Stimulated activated CD8-positive, alpha-beta memory T cell treated with anti-CD3 and anti-CD28 coated beads, Interleukin-2, amount 100 ng/mL, for 48 hours (primary cell): ENCODE data around the gene TDRKH.

Experiments used
- DNase-seq, 2 donors: peaks; one replicate each; pipeline ENCODE4 v3.0.0-alpha.2; 2020; ENCODE audit warnings: low read depth in 2 of 2

Gene TDRKH

GRCh38 chr1:151790071-151790939, at the start of gene TDRKH:
TSS of gene TDRKH (minus strand) at chr1:151790500. CDS start at chr1:151783022, 7,478 bp downstream.
- peak; percentile 98 for DNase-seq

- peak; percentile 58 to 63 for DNase-seq
These were observed 49.4 kb upstream of the TDRKH start, which contains the start of gene C2CD4D for GRCh38 chr1:151839457-151840403. TSS of gene C2CD4D (minus strand) at chr1:151839820. CDS start at chr1:151838989, 831 bp downstream.

DNA sequence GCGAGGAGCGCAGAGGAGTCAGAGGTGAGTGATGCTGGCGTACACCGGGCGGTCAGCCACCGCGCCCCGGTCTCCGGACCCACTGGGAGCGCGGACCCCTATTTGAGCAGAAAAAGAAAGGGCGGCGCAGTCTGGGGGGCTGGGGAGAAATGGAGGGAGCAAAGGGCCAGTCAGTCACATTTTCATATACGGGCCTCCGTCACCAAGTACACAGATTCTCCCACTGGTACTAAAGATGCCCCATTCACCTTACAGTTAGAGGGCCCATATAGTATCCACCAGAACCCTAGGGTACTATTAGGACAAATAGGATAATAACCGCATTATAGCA, 48.7 kb upstream of the TDRKH start:
- no peak for DNase-seq

DNA sequence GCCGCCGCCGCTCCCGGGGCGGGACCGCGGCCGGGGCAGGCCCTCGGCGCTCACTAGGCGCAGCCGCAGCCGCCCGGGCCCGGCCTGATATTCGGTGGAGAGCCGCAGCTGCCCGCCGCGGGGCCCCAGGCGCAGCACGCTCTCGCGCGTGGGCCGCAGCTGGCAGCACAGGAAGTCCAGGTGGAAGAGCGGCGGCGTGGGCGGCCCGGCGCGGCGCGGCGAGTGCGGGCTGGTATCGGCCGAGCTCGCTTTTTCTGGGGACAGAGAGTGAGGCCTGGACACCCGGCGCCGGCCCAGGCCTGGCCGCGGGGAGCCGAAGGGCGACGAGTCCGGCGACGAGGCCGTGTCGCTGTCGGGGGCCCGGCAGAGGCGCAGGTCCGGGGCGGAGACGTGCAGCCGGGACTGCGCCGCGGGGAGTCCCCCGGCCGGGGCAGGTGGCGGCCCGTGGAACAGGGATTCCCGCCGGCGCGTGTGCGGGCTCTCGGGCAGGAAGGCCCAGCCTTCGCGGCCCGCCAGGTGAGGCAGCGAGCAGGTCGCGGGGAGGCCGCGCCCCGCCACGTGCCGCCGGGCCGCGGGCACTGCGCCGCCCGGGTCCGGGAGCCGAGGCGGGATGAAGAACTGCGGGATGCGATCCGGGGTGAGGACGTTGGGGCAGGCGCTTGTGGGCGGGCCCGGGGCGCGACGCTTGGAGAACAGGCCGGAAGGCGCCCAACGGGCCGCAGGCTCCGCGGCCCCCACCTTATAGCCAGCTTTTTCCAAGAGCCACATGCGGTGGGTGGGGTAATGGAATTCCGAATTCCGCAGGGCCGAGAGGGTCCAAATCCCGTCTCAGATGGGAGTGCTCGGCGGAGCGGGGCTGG, 48.2 kb upstream of the TDRKH start:
- no peak for DNase-seq

DNA sequence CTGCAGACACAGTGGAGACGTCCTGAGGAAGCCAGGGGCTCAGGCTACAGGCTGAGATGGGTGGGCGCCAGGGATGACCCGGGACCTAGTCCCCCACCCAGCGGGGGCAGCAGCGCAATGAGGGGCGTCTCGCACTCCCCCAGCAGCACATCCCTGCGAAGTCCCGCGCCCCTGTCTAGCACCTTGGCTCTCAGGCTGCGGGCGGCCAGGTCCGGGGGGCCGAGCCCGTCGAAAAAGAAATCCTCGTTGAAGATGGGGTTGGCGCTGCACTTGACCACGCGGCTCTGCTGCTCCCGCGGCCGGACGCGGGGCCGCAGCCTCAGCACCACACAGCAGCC, 47.6 kb upstream of the TDRKH start:
- DNase-seq, result no peak

DNA sequence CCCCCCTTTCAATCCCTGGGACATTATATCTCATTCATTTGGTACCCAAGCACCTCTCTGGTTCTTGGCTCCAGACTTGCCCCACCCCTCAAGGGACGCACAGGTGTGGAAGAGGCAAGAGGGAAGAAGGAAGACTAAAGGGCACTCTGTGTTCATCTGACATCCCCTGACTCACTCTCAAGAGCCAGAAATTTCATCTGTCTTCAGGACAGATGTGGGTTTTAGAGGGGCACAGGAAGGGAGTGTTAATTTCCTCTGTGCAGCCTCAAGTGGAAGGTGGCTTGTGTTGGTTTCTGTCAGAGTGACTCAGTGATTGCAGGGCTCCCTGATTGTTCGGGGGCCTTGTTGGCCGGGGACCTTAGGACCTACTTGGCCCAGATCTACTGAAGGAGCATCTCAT, 46.9 kb upstream of the TDRKH start:
- DNase-seq, result no peak

GRCh38 chr1:151835596-151835995, 45.3 kb upstream of the TDRKH start:
- DNase-seq, result no peak

DNA sequence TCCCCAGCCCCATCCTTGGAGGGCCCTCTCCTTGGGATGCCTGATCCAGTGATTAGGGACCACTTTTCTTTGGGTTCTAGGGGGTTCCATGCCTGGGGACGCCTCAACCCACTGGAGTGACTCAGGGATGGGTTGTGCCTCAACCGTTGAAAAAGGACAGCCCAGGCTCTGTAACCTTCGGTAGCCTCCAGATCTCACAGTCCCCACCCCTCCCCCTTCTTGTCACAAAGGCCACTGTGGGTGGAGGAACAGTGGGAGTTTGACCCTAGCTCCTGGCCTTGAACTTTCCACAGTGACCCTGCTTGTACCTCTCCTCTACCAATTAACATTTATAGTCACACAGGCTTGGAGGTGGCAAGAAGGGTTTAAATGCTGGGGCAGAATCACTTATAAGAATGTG, 43.9 kb upstream of the TDRKH start:
- no peak for DNase-seq

DNA sequence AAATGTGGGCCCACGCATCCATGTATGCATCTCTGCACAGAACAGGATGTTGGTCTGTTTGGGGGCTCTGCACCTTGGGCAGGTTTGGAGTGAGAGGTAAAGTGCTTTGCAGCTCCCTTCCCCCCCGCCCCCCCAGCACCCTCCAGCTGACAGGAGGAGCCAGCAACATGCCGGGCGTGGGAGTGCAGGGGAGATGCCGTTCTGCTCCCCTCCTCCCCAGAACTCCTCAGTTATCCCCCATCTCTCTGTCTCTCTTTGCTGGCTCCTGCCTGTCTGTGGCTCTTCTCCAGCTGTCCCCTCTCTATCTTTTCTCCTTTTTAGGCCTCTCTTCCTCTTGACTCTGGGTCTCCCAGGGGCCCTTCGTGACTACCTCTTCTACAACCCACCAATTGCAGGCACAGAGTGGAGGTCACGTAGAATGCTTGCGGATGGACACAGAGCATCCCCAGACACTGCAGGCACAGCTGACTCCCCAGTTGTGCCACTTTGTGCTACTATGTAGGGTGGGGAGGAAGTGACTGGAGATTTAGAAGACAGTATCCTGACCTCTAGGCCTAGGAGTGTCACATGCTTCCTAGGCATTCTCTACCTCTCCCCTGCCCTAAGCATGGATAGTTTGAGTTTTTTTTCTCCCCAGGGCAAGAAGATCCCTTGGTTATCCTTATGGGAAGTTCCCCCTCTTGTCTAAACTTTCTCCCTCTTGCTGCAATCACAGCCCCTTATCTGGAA, 43.0 kb upstream of the TDRKH start:
- DNase-seq, result no peak

- DNase-seq, result no peak
These were observed 42.1 kb upstream of the TDRKH start for GRCh38 chr1:151832318-151832980.

DNA sequence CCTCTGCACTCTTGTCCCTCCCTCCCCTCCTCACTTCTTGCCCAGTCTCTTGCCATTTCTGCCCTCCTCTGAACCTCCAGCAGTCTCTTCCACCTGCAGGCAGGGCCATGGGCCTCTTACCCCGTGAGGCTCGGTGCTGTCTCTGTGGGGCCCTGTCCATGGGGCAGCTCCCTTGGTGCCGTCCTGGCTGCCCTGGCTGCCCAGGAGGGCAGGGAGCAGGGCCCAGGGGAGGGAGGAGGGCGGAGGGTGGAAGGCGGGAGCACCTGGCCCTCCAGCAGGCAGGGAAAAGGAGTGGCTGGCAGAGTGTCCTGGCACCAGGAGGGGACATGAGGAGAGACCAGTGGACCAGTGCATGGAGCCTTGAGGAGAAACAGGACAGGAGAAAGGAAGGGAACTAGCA, 41.3 kb upstream of the TDRKH start, which contains the start of gene RORC:
TSS of gene RORC (minus strand) at position 198 of the 400 bp plus-strand sequence. CDS start at position 160, 38 bp downstream.
- DNase-seq, result no peak

DNA sequence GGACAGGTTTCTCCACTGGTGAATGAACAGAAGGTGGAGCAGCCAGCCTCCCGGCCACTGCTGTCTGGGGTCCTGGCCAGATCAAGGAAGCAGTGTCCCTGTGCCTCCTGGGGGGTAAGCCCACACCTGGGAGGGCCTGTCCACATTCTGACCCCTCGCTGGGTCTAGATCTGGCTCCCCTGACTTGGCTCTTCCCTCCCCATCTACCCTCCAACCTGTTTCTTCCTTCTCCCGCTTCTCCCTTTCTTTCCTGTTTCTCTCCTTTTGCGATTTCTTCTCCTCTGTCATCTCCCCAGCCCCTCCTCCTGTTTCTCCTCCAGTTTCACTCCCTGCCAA, 40.9 kb upstream of the TDRKH start:
- no peak for DNase-seq

DNA sequence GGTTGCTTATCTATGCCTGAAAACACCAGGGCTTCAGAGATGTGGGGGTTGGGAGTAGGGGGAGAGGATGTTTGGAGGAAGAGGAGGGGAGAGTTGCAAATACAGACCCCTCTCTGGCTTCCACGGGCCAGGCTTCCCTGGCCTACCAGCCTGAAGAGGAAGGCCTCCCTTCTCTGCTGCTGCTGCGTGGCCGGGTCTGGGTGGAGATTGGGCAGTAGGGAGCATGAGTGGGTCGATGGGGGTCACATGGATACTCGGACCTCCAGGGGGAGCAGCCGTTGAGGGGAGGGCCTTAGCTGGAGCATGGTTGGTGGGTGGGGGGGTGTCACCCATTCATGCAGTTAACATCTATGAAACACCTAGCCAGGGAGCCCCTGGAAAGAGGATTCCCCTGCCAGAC, 39.8 kb upstream of the TDRKH start:
- no peak for DNase-seq

- DNase-seq, result no peak
These were observed 39.2 kb upstream of the TDRKH start for GRCh38 chr1:151829352-151830046.

DNA sequence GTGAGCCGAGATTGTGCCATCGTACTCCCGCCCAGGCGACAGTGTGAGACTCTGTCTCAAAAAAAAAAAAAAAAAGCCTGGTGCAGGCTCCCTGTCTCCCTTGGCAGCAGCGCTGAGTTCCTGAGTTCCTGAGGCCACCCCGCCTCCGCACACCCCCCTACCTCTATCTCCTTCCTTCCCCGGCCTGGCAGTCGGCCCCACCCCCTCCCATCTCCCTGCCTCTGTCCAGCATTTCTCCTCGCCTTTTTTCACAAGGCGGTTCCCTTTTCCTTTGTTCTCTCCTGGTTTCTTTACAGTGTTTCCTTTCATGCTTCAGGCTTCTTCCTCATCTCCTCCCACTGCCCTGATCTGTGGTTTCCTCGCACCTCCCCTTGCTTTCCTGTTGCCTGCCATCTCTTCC, 38.6 kb upstream of the TDRKH start:
- DNase-seq, result no peak

DNA sequence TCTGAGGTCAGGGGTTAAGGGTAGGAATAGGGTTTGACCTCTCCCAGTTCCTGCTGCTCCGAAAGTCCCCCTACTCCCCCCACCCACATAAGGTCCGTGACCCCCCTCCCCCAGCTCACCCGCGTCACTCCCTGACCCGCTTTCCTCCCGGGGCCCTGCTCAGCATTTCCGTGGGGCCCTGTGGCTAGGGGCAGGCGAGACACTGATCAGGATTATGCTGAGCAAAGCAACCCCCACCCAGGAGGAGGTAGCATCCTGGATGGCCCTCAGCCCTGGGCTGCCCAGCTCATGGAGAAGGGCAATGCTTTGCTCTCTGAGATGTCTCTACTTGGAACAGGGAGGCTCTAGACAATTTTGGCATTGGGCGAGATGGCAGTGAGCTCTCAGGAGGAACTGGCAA, 37.6 kb upstream of the TDRKH start:
- no peak for DNase-seq

DNA sequence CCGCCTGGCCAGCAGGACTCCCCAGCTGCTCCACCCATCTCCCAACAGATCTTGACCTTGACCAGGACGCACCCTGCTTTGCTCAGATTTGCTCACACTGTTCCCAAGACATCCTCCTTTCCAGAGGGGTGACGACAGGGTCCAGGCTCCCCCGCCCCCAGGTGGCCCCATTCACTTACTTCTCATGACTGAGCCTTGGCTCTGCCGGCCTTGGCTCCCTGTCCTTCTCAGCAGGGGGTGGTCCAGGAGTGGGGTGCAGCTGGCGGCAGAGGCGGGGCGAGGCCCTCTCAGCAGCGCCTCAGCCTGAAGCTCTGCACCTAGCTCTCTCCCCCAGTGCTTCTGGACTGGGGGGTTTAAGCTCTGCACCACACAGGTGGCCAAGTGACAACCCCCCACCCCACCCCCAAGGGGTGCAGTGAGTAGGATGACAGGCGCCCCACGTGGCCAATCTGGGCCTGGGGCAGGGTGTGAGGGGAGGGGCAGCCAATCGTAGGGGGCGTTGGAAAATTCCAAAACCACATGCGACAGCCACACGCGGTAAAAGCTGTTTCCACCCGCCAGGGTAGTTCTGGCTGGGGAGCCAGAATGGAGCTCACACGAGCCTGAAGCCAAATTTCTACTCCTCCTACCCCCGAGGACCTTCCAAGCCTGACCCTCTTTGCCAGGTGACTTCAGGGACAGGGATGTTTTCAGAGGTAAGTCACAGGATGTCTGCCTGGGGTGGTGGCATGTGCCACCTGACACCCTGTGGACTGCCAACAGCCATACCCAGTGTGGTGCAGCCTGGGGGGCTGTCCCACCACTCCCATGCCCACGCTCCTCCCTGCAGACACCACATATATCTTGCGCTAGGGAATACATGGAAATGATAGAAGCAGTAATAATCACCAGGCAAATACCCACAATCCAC, 35.7 kb upstream of the TDRKH start:
- no peak for DNase-seq

GRCh38 chr1:151825204-151825603, 34.9 kb upstream of the TDRKH start:
- no peak for DNase-seq

DNA sequence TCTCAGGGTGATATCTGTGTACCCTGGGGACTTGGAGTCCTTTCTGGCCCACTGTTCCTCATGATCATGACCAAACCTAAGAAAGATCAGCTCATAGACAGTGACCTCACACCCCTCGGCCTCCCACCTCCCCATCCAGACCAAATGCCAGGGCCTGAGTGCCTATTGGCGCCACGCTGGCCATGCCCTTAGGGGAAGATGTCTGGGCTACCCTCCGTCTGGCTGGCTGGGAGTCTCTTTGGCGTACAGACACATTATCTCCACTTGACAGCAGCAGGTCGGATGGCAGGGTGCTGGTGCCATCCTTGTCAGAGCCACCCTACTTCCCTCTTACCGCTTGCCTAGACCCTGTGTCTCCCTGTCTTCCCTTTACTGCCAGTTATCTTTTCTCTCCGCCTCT, 32.9 kb upstream of the TDRKH start:
- no peak for DNase-seq
